Measurements from ENCODE around the gene KLHDC4.

Gene KLHDC4

DNA sequence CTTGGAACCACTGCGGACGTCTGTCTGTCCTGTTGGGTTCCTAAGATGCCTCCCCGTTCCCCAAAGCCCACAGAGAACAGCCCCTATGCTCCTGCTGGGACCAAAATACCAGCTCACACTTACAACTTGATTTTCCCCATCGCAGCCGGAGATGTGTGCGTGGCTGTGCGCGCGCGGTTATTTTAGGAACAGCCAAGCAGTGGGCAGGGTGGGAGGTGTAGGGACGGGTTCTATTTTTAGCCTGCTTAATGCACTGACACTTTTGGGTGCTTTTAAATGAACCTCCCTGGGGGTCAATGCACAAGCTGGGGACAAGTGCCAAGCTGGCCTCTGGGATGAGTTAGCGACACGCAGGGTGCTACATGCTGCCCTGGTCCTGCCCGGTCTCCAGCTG is 74.1 kb downstream of the KLHDC4 start:
- TF ChIP-seq, protein P1, sequence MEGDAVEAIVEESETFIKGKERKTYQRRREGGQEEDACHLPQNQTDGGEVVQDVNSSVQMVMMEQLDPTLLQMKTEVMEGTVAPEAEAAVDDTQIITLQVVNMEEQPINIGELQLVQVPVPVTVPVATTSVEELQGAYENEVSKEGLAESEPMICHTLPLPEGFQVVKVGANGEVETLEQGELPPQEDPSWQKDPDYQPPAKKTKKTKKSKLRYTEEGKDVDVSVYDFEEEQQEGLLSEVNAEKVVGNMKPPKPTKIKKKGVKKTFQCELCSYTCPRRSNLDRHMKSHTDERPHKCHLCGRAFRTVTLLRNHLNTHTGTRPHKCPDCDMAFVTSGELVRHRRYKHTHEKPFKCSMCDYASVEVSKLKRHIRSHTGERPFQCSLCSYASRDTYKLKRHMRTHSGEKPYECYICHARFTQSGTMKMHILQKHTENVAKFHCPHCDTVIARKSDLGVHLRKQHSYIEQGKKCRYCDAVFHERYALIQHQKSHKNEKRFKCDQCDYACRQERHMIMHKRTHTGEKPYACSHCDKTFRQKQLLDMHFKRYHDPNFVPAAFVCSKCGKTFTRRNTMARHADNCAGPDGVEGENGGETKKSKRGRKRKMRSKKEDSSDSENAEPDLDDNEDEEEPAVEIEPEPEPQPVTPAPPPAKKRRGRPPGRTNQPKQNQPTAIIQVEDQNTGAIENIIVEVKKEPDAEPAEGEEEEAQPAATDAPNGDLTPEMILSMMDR (IDR thresholded peaks at IDR 0.05; ENCODE audit: low read depth, low read length): no peak
- H3K4me3 ChIP-seq (ENCODE audit: low read depth, low read length): no peak overlapping the region
- H3K27me3 ChIP-seq: no peaks in the 10 kb centered on the region
- no peak for DNase-seq
- no peaks in the 10 kb centered on the region for H3K9me3 ChIP-seq
- H3K36me3 ChIP-seq: peaks cover 14% of the 10 kb centered on the region
- H3K4me1 ChIP-seq: no peaks in the 10 kb centered on the region

DNA sequence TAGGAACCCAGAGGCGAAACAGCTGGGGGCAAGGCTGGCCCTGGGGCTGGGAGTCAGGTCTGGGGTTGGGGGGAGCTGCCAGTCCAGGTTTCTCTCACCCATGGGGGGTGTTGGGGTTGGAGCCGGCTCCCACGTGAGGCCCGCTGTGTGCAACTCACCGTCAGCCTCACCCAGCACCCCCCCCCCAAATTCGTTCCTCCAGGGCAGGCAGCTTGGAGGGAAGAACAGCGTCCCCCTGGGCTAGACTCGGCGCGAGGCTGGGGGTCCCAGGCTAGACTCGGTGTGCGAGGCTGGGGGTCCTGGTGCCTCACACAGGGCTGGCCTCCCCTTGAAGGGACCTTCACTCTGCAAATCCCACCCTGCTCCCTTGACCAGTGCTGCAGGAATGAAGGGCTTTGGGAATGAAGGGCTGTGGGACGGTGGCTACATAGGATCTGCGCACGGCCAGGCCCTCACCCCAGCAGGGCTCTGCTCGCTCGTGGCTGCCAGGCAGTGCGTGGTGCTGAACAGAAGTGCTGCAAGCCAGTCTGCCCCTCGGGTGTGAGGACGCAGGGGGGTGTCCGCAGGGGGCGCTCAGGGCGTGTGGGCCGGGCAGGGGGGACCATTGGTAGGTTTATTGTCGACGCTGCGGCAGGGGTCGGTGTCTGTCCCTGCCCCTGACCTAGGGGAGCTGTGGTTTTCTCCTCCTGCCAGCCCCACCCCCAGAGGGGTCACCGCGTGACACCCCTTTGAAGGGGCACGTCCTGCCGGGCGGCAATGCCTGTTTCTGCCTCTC is 74.7 kb downstream of the KLHDC4 start:
- TF ChIP-seq, protein P1 (IDR thresholded peaks at IDR 0.05; ENCODE audit: low read depth, low read length): no peak
- no peak for DNase-seq
- Histone ChIP-seq H3K9me3 (no peaks in the 10 kb centered on the region), H3K36me3 (peaks cover 10% of the 10 kb centered on the region), H3K27me3 (no peaks in the 10 kb centered on the region), H3K4me1 (no peaks in the 10 kb centered on the region), H3K4me3 (ENCODE audit: low read depth, low read length) (no peak overlapping the region)

DNA sequence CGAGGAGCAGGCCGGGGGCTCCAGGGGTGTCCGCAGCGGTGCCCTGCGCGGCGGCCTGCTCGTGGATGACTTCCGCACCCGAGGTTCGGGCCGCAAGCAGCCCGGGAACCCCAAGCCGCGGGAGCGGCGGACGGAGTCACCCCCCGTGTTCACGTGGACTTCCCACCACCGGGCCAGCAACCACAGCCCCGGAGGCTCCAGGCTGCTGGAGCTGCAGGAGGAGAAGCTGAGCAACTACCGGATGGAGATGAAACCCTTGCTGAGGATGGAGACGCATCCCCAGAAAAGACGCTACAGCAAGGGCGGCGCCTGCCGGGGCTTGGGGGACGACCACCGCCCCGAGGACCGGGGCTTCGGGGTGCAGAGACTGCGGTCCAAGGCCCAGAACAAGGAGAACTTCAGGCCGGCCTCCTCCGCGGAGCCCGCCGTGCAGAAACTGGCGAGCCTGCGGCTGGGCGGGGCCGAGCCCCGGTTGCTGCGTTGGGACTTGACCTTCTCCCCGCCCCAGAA is 75.8 kb downstream of the KLHDC4 start:
- TF ChIP-seq, protein P1 (IDR thresholded peaks at IDR 0.05; ENCODE audit: low read depth, low read length): no peak
- Histone ChIP-seq H3K9me3 (no peaks in the 10 kb centered on the region), H3K36me3 (0 out of 2 replicates have a peak, but pooled peaks cover 3% of the 10 kb centered on the region), H3K4me1 (no peaks in the 10 kb centered on the region), H3K4me3 (ENCODE audit: low read depth, low read length) (no peak overlapping the region), H3K27me3 (no peaks in the 10 kb centered on the region)
- DNase-seq: no peak

DNA sequence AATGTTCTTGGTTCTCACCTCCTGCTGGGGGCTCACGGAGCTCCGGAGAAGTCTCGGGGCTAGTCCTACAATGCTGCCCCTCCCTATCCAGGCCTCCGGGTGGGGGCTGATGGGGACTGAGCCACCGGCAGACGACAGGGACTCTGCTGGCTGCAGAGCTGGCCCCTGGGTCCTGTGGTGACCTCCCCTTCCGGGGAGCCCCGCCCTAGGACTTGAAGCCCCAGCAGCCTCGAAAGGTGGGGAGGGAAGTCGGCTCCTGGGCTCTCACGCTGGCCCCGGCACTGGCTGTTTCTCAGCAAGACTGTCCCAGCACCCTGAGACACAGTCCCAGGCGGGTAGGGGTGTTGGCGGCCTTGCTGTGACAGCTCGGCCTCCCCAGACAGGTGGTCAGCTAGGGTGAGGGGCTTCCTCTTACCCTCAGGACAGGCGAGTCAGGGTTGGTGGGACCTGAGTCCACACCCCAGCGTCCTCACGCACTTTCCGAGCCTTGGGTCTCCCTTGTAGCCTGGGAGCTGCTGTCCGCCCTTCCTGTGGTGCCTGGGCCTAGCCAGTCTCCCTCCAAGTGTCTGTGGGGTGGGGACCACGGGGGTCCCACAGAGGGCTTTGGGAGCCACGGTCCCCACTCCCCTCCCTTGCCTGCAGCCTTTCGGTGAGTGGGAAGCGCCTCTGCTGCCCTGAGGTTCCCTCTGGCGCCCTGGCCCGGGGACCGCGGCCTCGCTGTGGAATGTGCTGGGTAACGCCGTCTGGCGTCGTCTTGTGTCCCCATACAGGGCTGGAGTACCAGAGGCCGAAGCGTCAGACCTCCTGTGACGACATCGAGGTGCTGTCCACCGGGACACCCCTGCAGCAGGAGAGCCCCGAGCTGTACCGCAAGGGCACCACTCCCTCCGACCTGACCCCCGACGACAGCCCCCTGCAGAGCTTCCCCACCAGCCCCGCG is 76.6 kb downstream of the KLHDC4 start:
- H3K4me1 ChIP-seq: no peaks in the 10 kb centered on the region
- no peaks in the 10 kb centered on the region for H3K36me3 ChIP-seq
- no peak for DNase-seq
- no peaks in the 10 kb centered on the region for H3K9me3 ChIP-seq
- H3K27me3 ChIP-seq: no peaks in the 10 kb centered on the region
- no peak overlapping the region for H3K4me3 ChIP-seq (ENCODE audit: low read depth, low read length)
- TF ChIP-seq, protein P1 (IDR thresholded peaks at IDR 0.05; ENCODE audit: low read depth, low read length): no peak

DNA sequence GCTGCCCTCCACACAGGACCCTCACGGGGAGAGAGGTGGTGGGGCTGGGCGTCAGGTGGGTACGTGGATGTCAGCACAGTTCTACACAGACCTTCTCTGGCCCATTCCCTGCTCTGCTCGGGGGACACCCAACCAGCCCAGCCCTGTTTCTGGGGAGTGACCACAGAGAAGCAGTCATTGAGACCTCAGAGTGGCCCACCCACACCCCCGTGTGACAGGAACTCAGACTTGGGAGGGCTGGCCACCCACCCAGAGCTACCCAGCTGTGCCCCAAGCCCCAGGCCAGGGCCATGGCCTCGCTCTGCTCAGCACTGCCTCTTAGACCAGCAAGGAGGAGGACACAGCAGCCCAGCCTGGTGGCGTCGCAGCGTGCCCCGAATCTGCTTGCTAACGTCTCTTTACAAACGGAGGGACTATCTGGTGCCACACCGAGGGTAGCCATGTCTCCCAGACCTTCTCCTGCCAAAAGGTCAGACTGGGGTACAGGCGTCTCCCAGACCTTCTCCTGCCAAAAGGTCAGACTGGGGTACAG is 77.7 kb downstream of the KLHDC4 start:
- DNase-seq: no peak
- Histone ChIP-seq H3K27me3 (no peaks in the 10 kb centered on the region), H3K36me3 (no peaks in the 10 kb centered on the region), H3K4me1 (no peaks in the 10 kb centered on the region), H3K9me3 (no peaks in the 10 kb centered on the region), H3K4me3 (ENCODE audit: low read depth, low read length) (no peak overlapping the region)
- TF ChIP-seq, protein P1 (IDR thresholded peaks at IDR 0.05; ENCODE audit: low read depth, low read length): no peak
